Cerebellar cortex (tissue), 1 donor: ENCODE measurements around the gene ADAMTS3.

Experiments used
- DNase-seq: peaks from one replicate; pipeline ENCODE4 v3.0.0-alpha.2; 2015; ENCODE audit warnings: low spot score

The ADAMTS3 gene

DNA sequence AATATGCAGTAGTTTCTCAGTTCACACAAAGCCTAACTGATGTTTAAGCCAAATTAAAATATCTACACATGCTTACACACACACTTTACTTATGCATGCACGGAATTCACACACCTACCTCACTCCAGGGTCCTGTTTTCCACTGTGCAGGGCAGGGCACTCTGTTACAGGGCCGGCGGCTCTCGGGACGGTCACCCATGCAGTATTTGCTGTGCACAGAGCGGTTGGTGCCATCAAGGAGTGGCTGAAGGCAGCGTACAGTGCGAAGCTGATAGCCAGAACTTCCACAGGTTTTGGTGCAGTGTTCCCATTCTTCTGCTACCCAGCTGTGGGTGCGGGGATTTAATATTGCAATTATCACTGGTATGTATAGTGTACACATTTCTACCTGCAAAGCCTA is 278.3 kb downstream of the ADAMTS3 start:
- no peak for DNase-seq

GRCh38 chr4:72286910-72287309 is 282.1 kb downstream of the ADAMTS3 start:
- no peak for DNase-seq

DNA sequence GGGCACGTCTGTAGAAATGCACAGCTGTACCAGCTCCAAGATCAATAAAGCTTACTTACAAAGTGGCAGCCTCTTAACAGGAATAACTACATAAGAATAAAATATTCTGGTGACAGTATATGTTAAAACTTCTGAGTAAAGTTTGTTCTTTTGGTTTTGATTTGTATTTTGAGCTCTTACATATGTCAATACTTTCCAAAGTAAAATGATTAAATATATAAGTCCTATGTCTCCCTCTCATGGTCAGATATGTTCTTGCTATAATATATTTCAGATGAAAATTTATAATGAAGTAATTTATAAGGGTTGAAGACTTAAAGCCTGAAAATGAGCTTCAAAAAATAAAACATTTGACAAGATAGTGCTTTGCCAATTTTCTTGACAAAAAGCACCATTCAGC is 282.8 kb downstream of the ADAMTS3 start:
- DNase-seq, result no peak

GRCh38 chr4:72283357-72283756 is 285.7 kb downstream of the ADAMTS3 start:
- no peak for DNase-seq

- no peak for DNase-seq
Measured at GRCh38 chr4:72280252-72280651, 288.8 kb downstream of the ADAMTS3 start.

GRCh38 chr4:72275381-72275780 is 293.6 kb downstream of the ADAMTS3 start:
- DNase-seq, result no peak

GRCh38 chr4:72274251-72274650 is 294.8 kb downstream of the ADAMTS3 start:
- no peak for DNase-seq

- no peak for DNase-seq
Measured at GRCh38 chr4:72255269-72255668, 313.8 kb downstream of the ADAMTS3 start.

DNA sequence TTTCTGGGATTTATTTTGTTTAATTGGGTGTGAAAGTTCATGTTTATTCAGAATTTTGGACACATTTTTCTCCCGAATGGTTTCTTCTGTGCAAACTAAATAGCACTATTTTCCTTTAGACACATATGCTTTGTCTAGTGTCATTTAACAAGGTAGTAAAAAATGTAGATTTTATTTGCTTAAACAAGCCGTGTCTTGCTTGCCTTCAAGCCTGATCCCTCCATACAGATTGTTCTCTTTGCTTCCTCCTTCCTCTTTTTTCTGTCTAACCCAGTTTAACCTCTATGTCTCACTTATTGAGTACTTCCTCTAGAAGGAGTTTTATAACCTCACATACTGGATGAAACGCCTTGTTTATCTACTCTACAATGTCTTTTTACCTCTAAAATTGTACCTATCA is 325.4 kb downstream of the ADAMTS3 start:
- DNase-seq, result no peak

GRCh38 chr4:72239487-72240116 is 329.4 kb downstream of the ADAMTS3 start:
- DNase-seq, result no peak
